ENCODE data around the gene BCAM.
"Not testable (repeated sequence)": the region's sequence is repeated elsewhere in the genome, so short reads cannot be mapped to it uniquely, and the experiment has no call there.

BCAM gene

GRCh38 chr19:44848812-44849447, 40.0 kb downstream of the BCAM start:
- peak overlapping the region; percentile 90 for H3K27ac ChIP-seq (ENCODE audit: low read depth, low read length)
- H3K4me3 ChIP-seq (ENCODE audit: low read length), result no peak overlapping the region
- H3K9ac ChIP-seq (ENCODE audit: low read length), result no peak overlapping the region
- no peaks in the 10 kb centered on the region for H3K27me3 ChIP-seq (ENCODE audit: control insufficient read depth, insufficient read depth, low read length)
- H3K36me3 ChIP-seq (ENCODE audit: control insufficient read depth, insufficient read depth, low read length), result no peaks in the 10 kb centered on the region
- H3K4me1 ChIP-seq (ENCODE audit: control insufficient read depth, insufficient read depth, low read length), result peaks cover 18% of the 10 kb centered on the region

- Histone ChIP-seq H3K4me1 (ENCODE audit: control insufficient read depth, insufficient read depth, low read length) (peaks cover 14% of the 10 kb centered on the region), H3K27ac (ENCODE audit: low read depth, low read length) (no peak overlapping the region)
Measured at GRCh38 chr19:44850641-44851109, 41.8 kb downstream of the BCAM start.

GRCh38 chr19:44851427-44851826, 42.5 kb downstream of the BCAM start:
- H3K36me3 ChIP-seq (ENCODE audit: control insufficient read depth, insufficient read depth, low read length), result no peaks in the 10 kb centered on the region
- H3K9ac ChIP-seq (ENCODE audit: low read length), result no peak overlapping the region
- H3K27me3 ChIP-seq (ENCODE audit: control insufficient read depth, insufficient read depth, low read length), result no peaks in the 10 kb centered on the region
- H3K27ac ChIP-seq (ENCODE audit: low read depth, low read length), result no peak overlapping the region
- peaks cover 14% of the 10 kb centered on the region for H3K4me1 ChIP-seq (ENCODE audit: control insufficient read depth, insufficient read depth, low read length)
- H3K4me3 ChIP-seq (ENCODE audit: low read length), result no peak overlapping the region

More at GRCh38 chr19:44850641-44851109, 41.8 kb downstream of the BCAM start:
- Histone ChIP-seq H3K36me3 (ENCODE audit: control insufficient read depth, insufficient read depth, low read length) (no peaks in the 10 kb centered on the region), H3K9ac (ENCODE audit: low read length) (no peak overlapping the region), H3K27me3 (ENCODE audit: control insufficient read depth, insufficient read depth, low read length) (no peaks in the 10 kb centered on the region), H3K4me3 (ENCODE audit: low read length) (no peak overlapping the region)

GRCh38 chr19:44855606-44856005, 46.7 kb downstream of the BCAM start:
- peaks cover 2% of the 10 kb centered on the region for H3K36me3 ChIP-seq (ENCODE audit: control insufficient read depth, insufficient read depth, low read length)
- H3K27ac ChIP-seq (ENCODE audit: low read depth, low read length), result no peak overlapping the region
- H3K4me1 ChIP-seq (ENCODE audit: control insufficient read depth, insufficient read depth, low read length), result no peaks in the 10 kb centered on the region

GRCh38 chr19:44856421-44857083, 47.6 kb downstream of the BCAM start:
- H3K27ac ChIP-seq (ENCODE audit: low read depth, low read length), result no peak overlapping the region
- no peak overlapping the region for H3K4me3 ChIP-seq (ENCODE audit: low read length)
- H3K4me1 ChIP-seq (ENCODE audit: control insufficient read depth, insufficient read depth, low read length), result no peaks in the 10 kb centered on the region
- H3K9ac ChIP-seq (ENCODE audit: low read length), result no peak overlapping the region
- H3K27me3 ChIP-seq (ENCODE audit: control insufficient read depth, insufficient read depth, low read length), result no peaks in the 10 kb centered on the region
- peaks cover 2% of the 10 kb centered on the region for H3K36me3 ChIP-seq (ENCODE audit: control insufficient read depth, insufficient read depth, low read length)

More at GRCh38 chr19:44855606-44856005, 46.7 kb downstream of the BCAM start:
- Histone ChIP-seq H3K27me3 (ENCODE audit: control insufficient read depth, insufficient read depth, low read length) (no peaks in the 10 kb centered on the region), H3K4me3 (ENCODE audit: low read length) (no peak overlapping the region), H3K9ac (ENCODE audit: low read length) (no peak overlapping the region)

- H3K4me3 ChIP-seq (ENCODE audit: low read length), result no peak overlapping the region
- H3K36me3 ChIP-seq (ENCODE audit: control insufficient read depth, insufficient read depth, low read length), result peaks cover 2% of the 10 kb centered on the region
- H3K27me3 ChIP-seq (ENCODE audit: control insufficient read depth, insufficient read depth, low read length), result no peaks in the 10 kb centered on the region
- no peak overlapping the region for H3K27ac ChIP-seq (ENCODE audit: low read depth, low read length)
- no peak overlapping the region for H3K9ac ChIP-seq (ENCODE audit: low read length)
- no peaks in the 10 kb centered on the region for H3K4me1 ChIP-seq (ENCODE audit: control insufficient read depth, insufficient read depth, low read length)
Measured at GRCh38 chr19:44857837-44858236, 48.9 kb downstream of the BCAM start.

- not testable (repeated sequence) for H3K4me3 ChIP-seq (ENCODE audit: low read length); H3K27me3 ChIP-seq (ENCODE audit: control insufficient read depth, insufficient read depth, low read length); H3K27ac ChIP-seq (ENCODE audit: low read depth, low read length); H3K4me1 ChIP-seq (ENCODE audit: control insufficient read depth, insufficient read depth, low read length); H3K36me3 ChIP-seq (ENCODE audit: control insufficient read depth, insufficient read depth, low read length); H3K9ac ChIP-seq (ENCODE audit: low read length)
Measured at GRCh38 chr19:44861576-44861975, 52.7 kb downstream of the BCAM start.

GRCh38 chr19:44863990-44864389, 55.1 kb downstream of the BCAM start:
- no peaks in the 10 kb centered on the region for H3K4me1 ChIP-seq (ENCODE audit: control insufficient read depth, insufficient read depth, low read length)
- no peak overlapping the region for H3K9ac ChIP-seq (ENCODE audit: low read length)
- H3K4me3 ChIP-seq (ENCODE audit: low read length), result no peak overlapping the region
- H3K36me3 ChIP-seq (ENCODE audit: control insufficient read depth, insufficient read depth, low read length), result peaks cover 10% of the 10 kb centered on the region
- no peak overlapping the region for H3K27ac ChIP-seq (ENCODE audit: low read depth, low read length)
- H3K27me3 ChIP-seq (ENCODE audit: control insufficient read depth, insufficient read depth, low read length), result no peaks in the 10 kb centered on the region

GRCh38 chr19:44865196-44865767, 56.4 kb downstream of the BCAM start:
- H3K9ac ChIP-seq (ENCODE audit: low read length), result no peak overlapping the region
- no peak overlapping the region for H3K4me3 ChIP-seq (ENCODE audit: low read length)
- no peak overlapping the region for H3K27ac ChIP-seq (ENCODE audit: low read depth, low read length)
- H3K36me3 ChIP-seq (ENCODE audit: control insufficient read depth, insufficient read depth, low read length), result peaks cover 8% of the 10 kb centered on the region
- H3K4me1 ChIP-seq (ENCODE audit: control insufficient read depth, insufficient read depth, low read length), result no peaks in the 10 kb centered on the region
- H3K27me3 ChIP-seq (ENCODE audit: control insufficient read depth, insufficient read depth, low read length), result no peaks in the 10 kb centered on the region

- Histone ChIP-seq H3K27ac (ENCODE audit: low read depth, low read length) (no peak overlapping the region), H3K36me3 (ENCODE audit: control insufficient read depth, insufficient read depth, low read length) (peaks cover 8% of the 10 kb centered on the region), H3K9ac (ENCODE audit: low read length) (no peak overlapping the region), H3K27me3 (ENCODE audit: control insufficient read depth, insufficient read depth, low read length) (no peaks in the 10 kb centered on the region), H3K4me3 (ENCODE audit: low read length) (no peak overlapping the region), H3K4me1 (ENCODE audit: control insufficient read depth, insufficient read depth, low read length) (no peaks in the 10 kb centered on the region)
Measured at GRCh38 chr19:44866664-44867063, 57.8 kb downstream of the BCAM start.

- Histone ChIP-seq H3K36me3 (ENCODE audit: control insufficient read depth, insufficient read depth, low read length) (peaks cover 13% of the 10 kb centered on the region), H3K27me3 (ENCODE audit: control insufficient read depth, insufficient read depth, low read length) (no peaks in the 10 kb centered on the region), H3K4me1 (ENCODE audit: control insufficient read depth, insufficient read depth, low read length) (no peaks in the 10 kb centered on the region), H3K9ac (ENCODE audit: low read length) (no peak overlapping the region), H3K4me3 (ENCODE audit: low read length) (no peak overlapping the region), H3K27ac (ENCODE audit: low read depth, low read length) (no peak overlapping the region)
Measured at GRCh38 chr19:44867578-44867977, 58.7 kb downstream of the BCAM start.

GRCh38 chr19:44869733-44870470, 61.0 kb downstream of the BCAM start:
- no peak overlapping the region for H3K9ac ChIP-seq (ENCODE audit: low read length)
- H3K4me3 ChIP-seq (ENCODE audit: low read length), result no peak overlapping the region
- H3K27ac ChIP-seq (ENCODE audit: low read depth, low read length), result no peak overlapping the region
- no peaks in the 10 kb centered on the region for H3K27me3 ChIP-seq (ENCODE audit: control insufficient read depth, insufficient read depth, low read length)
- no peaks in the 10 kb centered on the region for H3K4me1 ChIP-seq (ENCODE audit: control insufficient read depth, insufficient read depth, low read length)
- peaks cover 20% of the 10 kb centered on the region for H3K36me3 ChIP-seq (ENCODE audit: control insufficient read depth, insufficient read depth, low read length)
